ENCODE results near the gene LPIN2. TPM values are rescaled to one million over a fixed set of nuclear protein-coding genes. Genes with fewer than 3 reads are reported as not detected.

Gene LPIN2
- total and polyA plus RNA-seq, 2 experiments from 2014 or later, result 9.0 to 10.8 TPM

DNA sequence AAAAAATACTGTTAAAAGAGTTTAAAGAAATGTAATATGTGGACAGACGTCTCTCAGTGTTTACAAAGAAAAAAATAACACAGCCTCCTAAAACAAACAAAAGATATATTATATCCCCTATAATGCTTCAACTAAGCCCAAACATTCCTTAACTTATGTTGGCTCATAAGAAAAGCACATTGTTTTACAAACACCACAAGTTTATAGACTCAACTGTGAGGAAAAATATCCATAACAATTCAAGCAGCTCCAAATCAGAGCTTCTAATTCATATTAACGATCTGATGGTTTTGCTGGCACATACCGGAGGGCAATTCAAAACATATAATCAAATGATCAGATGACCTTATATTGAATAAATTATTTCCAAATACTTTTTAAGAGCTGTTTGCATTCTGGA is 5.5 kb downstream of the LPIN2 start:
- Mint-ChIP-seq H3K27ac (no peak overlapping the region), H3K4me3 (no peak overlapping the region), H3K9me3 (peaks cover 29% of the 10 kb centered on the region), H3K27me3 (ENCODE audit: insufficient read depth, low read depth, poor library complexity) (peaks cover 5% of the 10 kb centered on the region), H3K4me1 (peaks cover 32% of the 10 kb centered on the region), H3K36me3 (ENCODE audit: low read depth) (peaks cover 62% of the 10 kb centered on the region)
- Histone ChIP-seq H3K4me1 (ENCODE audit: insufficient read depth) (peaks cover 7% of the 10 kb centered on the region; the same call in 1 of the 2 replicates), H3K79me2 (replicated peaks; ENCODE audit: insufficient read depth) (peaks cover 74% of the 10 kb centered on the region), H3K27ac (ENCODE audit: low read depth) (no peak overlapping the region), H4K20me1 (replicated peaks; ENCODE audit: insufficient read depth) (no peaks in the 10 kb centered on the region; the same call in 1 of the 2 replicates), H3K4me3 (no peak overlapping the region), H3K27me3 (ENCODE audit: insufficient read depth) (no peaks in the 10 kb centered on the region), H3K4me2 (no peak overlapping the region), H3K9me2 (ENCODE audit: insufficient read depth) (peaks cover 3% of the 10 kb centered on the region; the same call in 1 of the 2 replicates), H3F3A (replicated peaks; ENCODE audit: low read depth) (0 out of 2 replicates have a peak, but pooled peaks cover 9% of the 10 kb centered on the region), H2AFZ (no peak overlapping the region), H3K36me3 (ENCODE audit: insufficient read depth) (peaks cover 7% of the 10 kb centered on the region; the same call in 1 of the 2 replicates)
- ATAC-seq, result no peak
- DNase-seq (ENCODE audit: low spot score), result no peak
- TF ChIP-seq JUNB (IDR thresholded peaks at IDR 0.05; ENCODE audit: unreplicated experiment) (no peak), ZNF331 (CRISPR knock-in tag; IDR thresholded peaks at IDR 0.05; ENCODE audit: low read depth) (no peak), POLR2AphosphoS5 (IDR thresholded peaks at IDR 0.05; ENCODE audit: low read depth) (no peak), STAT1 (IDR thresholded peaks at IDR 0.05; ENCODE audit: unreplicated experiment) (no peak), NANOG (IDR thresholded peaks at IDR 0.05; ENCODE audit: borderline replicate concordance) (no peak), CREB1 (CRISPR knock-in tag; IDR thresholded peaks at IDR 0.05; ENCODE audit: low read depth) (no peak), ZNF114 (CRISPR knock-in tag; IDR thresholded peaks at IDR 0.05) (no peak), EZH2 (IDR thresholded peaks at IDR 0.05; ENCODE audit: low read depth, unreplicated experiment) (no peak), EZH2phosphoT487 (IDR thresholded peaks at IDR 0.05; ENCODE audit: unreplicated experiment) (no peak)
- TF ChIP-seq, protein P1, sequence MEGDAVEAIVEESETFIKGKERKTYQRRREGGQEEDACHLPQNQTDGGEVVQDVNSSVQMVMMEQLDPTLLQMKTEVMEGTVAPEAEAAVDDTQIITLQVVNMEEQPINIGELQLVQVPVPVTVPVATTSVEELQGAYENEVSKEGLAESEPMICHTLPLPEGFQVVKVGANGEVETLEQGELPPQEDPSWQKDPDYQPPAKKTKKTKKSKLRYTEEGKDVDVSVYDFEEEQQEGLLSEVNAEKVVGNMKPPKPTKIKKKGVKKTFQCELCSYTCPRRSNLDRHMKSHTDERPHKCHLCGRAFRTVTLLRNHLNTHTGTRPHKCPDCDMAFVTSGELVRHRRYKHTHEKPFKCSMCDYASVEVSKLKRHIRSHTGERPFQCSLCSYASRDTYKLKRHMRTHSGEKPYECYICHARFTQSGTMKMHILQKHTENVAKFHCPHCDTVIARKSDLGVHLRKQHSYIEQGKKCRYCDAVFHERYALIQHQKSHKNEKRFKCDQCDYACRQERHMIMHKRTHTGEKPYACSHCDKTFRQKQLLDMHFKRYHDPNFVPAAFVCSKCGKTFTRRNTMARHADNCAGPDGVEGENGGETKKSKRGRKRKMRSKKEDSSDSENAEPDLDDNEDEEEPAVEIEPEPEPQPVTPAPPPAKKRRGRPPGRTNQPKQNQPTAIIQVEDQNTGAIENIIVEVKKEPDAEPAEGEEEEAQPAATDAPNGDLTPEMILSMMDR (conservative IDR thresholded peaks at IDR 0.05; ENCODE audit: low read depth in 2 of 2), result no peak
- TF ChIP-seq, protein P2, sequence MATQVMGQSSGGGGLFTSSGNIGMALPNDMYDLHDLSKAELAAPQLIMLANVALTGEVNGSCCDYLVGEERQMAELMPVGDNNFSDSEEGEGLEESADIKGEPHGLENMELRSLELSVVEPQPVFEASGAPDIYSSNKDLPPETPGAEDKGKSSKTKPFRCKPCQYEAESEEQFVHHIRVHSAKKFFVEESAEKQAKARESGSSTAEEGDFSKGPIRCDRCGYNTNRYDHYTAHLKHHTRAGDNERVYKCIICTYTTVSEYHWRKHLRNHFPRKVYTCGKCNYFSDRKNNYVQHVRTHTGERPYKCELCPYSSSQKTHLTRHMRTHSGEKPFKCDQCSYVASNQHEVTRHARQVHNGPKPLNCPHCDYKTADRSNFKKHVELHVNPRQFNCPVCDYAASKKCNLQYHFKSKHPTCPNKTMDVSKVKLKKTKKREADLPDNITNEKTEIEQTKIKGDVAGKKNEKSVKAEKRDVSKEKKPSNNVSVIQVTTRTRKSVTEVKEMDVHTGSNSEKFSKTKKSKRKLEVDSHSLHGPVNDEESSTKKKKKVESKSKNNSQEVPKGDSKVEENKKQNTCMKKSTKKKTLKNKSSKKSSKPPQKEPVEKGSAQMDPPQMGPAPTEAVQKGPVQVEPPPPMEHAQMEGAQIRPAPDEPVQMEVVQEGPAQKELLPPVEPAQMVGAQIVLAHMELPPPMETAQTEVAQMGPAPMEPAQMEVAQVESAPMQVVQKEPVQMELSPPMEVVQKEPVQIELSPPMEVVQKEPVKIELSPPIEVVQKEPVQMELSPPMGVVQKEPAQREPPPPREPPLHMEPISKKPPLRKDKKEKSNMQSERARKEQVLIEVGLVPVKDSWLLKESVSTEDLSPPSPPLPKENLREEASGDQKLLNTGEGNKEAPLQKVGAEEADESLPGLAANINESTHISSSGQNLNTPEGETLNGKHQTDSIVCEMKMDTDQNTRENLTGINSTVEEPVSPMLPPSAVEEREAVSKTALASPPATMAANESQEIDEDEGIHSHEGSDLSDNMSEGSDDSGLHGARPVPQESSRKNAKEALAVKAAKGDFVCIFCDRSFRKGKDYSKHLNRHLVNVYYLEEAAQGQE (IDR thresholded peaks at IDR 0.05; ENCODE audit: unreplicated experiment), result no peak
- TF ChIP-seq, protein P3, sequence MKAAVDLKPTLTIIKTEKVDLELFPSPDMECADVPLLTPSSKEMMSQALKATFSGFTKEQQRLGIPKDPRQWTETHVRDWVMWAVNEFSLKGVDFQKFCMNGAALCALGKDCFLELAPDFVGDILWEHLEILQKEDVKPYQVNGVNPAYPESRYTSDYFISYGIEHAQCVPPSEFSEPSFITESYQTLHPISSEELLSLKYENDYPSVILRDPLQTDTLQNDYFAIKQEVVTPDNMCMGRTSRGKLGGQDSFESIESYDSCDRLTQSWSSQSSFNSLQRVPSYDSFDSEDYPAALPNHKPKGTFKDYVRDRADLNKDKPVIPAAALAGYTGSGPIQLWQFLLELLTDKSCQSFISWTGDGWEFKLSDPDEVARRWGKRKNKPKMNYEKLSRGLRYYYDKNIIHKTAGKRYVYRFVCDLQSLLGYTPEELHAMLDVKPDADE (IDR thresholded peaks at IDR 0.05), result no peak
- TF ChIP-seq, protein P4, sequence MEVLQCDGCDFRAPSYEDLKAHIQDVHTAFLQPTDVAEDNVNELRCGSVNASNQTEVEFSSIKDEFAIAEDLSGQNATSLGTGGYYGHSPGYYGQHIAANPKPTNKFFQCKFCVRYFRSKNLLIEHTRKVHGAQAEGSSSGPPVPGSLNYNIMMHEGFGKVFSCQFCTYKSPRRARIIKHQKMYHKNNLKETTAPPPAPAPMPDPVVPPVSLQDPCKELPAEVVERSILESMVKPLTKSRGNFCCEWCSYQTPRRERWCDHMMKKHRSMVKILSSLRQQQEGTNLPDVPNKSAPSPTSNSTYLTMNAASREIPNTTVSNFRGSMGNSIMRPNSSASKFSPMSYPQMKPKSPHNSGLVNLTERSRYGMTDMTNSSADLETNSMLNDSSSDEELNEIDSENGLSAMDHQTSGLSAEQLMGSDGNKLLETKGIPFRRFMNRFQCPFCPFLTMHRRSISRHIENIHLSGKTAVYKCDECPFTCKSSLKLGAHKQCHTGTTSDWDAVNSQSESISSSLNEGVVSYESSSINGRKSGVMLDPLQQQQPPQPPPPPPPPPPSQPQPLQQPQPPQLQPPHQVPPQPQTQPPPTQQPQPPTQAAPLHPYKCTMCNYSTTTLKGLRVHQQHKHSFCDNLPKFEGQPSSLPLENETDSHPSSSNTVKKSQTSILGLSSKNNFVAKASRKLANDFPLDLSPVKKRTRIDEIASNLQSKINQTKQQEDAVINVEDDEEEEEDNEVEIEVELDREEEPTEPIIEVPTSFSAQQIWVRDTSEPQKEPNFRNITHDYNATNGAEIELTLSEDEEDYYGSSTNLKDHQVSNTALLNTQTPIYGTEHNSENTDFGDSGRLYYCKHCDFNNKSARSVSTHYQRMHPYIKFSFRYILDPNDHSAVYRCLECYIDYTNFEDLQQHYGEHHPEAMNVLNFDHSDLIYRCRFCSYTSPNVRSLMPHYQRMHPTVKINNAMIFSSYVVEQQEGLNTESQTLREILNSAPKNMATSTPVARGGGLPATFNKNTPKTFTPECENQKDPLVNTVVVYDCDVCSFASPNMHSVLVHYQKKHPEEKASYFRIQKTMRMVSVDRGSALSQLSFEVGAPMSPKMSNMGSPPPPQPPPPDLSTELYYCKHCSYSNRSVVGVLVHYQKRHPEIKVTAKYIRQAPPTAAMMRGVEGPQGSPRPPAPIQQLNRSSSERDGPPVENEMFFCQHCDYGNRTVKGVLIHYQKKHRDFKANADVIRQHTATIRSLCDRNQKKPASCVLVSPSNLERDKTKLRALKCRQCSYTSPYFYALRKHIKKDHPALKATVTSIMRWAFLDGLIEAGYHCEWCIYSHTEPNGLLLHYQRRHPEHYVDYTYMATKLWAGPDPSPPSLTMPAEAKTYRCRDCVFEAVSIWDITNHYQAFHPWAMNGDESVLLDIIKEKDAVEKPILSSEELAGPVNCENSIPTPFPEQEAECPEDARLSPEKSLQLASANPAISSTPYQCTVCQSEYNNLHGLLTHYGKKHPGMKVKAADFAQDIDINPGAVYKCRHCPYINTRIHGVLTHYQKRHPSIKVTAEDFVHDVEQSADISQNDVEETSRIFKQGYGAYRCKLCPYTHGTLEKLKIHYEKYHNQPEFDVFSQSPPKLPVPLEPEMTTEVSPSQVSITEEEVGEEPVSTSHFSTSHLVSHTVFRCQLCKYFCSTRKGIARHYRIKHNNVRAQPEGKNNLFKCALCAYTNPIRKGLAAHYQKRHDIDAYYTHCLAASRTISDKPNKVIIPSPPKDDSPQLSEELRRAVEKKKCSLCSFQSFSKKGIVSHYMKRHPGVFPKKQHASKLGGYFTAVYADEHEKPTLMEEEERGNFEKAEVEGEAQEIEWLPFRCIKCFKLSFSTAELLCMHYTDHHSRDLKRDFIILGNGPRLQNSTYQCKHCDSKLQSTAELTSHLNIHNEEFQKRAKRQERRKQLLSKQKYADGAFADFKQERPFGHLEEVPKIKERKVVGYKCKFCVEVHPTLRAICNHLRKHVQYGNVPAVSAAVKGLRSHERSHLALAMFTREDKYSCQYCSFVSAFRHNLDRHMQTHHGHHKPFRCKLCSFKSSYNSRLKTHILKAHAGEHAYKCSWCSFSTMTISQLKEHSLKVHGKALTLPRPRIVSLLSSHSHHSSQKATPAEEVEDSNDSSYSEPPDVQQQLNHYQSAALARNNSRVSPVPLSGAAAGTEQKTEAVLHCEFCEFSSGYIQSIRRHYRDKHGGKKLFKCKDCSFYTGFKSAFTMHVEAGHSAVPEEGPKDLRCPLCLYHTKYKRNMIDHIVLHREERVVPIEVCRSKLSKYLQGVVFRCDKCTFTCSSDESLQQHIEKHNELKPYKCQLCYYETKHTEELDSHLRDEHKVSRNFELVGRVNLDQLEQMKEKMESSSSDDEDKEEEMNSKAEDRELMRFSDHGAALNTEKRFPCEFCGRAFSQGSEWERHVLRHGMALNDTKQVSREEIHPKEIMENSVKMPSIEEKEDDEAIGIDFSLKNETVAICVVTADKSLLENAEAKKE (CRISPR knock-in tag; IDR thresholded peaks at IDR 0.05), result no peak
